A549 (cell line): ENCODE data around the gene SETD4.

ENCODE experiments used
- CTCF ChIP-seq: fragments of >200 bp; sonication (Bioruptor Twin); formaldehyde crosslinking; IDR thresholded peaks from 3 replicates; pipeline ENCODE4 v1.5.1; 2016
- RAD21 ChIP-seq, 2 experiments: fragments of >200 bp in 1 of 2; sonication (Bioruptor Twin) in 1 of 2; formaldehyde crosslinking in 1 of 2; IDR thresholded peaks in 1 of 2; conservative IDR thresholded peaks in 1 of 2; 2 replicates in 1 of 2; 3 replicates in 1 of 2; pipeline ENCODE4 v1.6.1; 2012 to 2018; ENCODE audit warnings: inconsistent platforms in 1 of 2
- RCOR1 ChIP-seq: fragments of 150-350 bp; IDR thresholded peaks from 2 replicates; pipeline ENCODE4 v1.6.1; 2014; ENCODE audit warnings: antibody characterized with exemption, low read length, low read depth

- no peak for TF ChIP-seq CTCF
- TF ChIP-seq RCOR1: no peak
- no peak for TF ChIP-seq RAD21 (conservative IDR thresholded peaks at IDR 0.05 in 1 of 2, IDR thresholded peaks at IDR 0.05 in 1 of 2)
Observed at GRCh38 chr21:35991131-35991530, 69.2 kb downstream of the SETD4 start.
